Panc1 (cell line): ENCODE results near the gene KCNJ14. TPM values are rescaled to one million over a fixed set of nuclear protein-coding genes. Genes with fewer than 3 reads are reported as not detected.

ENCODE experiments used
- ATAC-seq: fragments of 200-7000 bp; cut with Tn5 transposase; 2 replicates; pipeline ENCODE4 v1.9.1; 2020; ENCODE audit warnings: mild to moderate bottlenecking, moderate library complexity
- BruUV-seq: library from RNA; stranded (reverse); fragments of 400-500 nt; replicated peaks from 2 replicates; lab custom pipeline; 2021; lab: Mats Ljungman, UMichigan
- CTCF ChIA-PET: fragments of 300-600 bp; sonication (Branson Sonifier 250); formaldehyde crosslinking; loops from one replicate; lab custom pipeline; 2022; ENCODE audit warnings: antibody characterized with exemption; lab: Charles Lee
- POLR2A ChIA-PET: fragments of 300-600 bp; sonication (Branson Sonifier 250); formaldehyde crosslinking; loops from one replicate; lab custom pipeline; 2022; ENCODE audit warnings: antibody characterized with exemption; lab: Charles Lee
- DNase-seq: peaks from one replicate; pipeline ENCODE4 v3.0.0-alpha.2; 2010; ENCODE audit warnings: low read depth, low spot score
- H3K27ac ChIP-seq: 2 replicates; pipeline ENCODE4 v1.5.1; 2011; ENCODE audit warnings: mild to moderate bottlenecking, low read length, inconsistent platforms
- H3K27me3 ChIP-seq: fragments of 200-500 bp; sonication (Bioruptor generic); 2 replicates; pipeline ENCODE4 v1.6.0; 2014; ENCODE audit warnings: low read length, inconsistent platforms; ENCODE audit not compliant: control insufficient read depth, insufficient read depth
- H3K36me3 ChIP-seq: fragments of 200-500 bp; sonication (Bioruptor generic); 2 replicates; pipeline ENCODE4 v1.5.1; 2014; ENCODE audit warnings: inconsistent platforms, mild to moderate bottlenecking, low read length, moderate library complexity; ENCODE audit not compliant: control insufficient read depth, insufficient read depth
- H3K4me1 ChIP-seq: 2 replicates; pipeline ENCODE4 v1.5.1; 2011; ENCODE audit warnings: inconsistent platforms, mild to moderate bottlenecking, low read length, moderate library complexity; ENCODE audit not compliant: control insufficient read depth, insufficient read depth
- H3K4me3 ChIP-seq, 2 experiments: 2 replicates each; pipeline ENCODE4 v1.5.1; 2011 to 2012; ENCODE audit warnings: low read depth in 2 of 2, low read length in 2 of 2, mild to moderate bottlenecking in 2 of 2, inconsistent platforms in 1 of 2, moderate library complexity in 1 of 2
- H3K9me3 ChIP-seq: fragments of 200-500 bp; sonication (Bioruptor generic); 2 replicates; pipeline ENCODE4 v1.5.1; 2014; ENCODE audit warnings: low read depth, mild to moderate bottlenecking, inconsistent platforms, low read length, moderate library complexity; ENCODE audit not compliant: control insufficient read depth, insufficient read depth
- POLR2AphosphoS5 ChIP-seq: IDR thresholded peaks from 2 replicates; pipeline ENCODE4 v1.6.1; 2012; ENCODE audit warnings: mild to moderate bottlenecking, low read depth, low read length, moderate library complexity
- SIN3A ChIP-seq: IDR thresholded peaks from 2 replicates; pipeline ENCODE4 v1.6.1; 2012; ENCODE audit warnings: low read depth, mild to moderate bottlenecking, low read length, moderate library complexity, borderline replicate concordance; ENCODE audit not compliant: insufficient read depth
- TCF7L2 ChIP-seq: IDR thresholded peaks from 2 replicates; pipeline ENCODE4 v1.6.1; 2011; ENCODE audit warnings: mild to moderate bottlenecking, low read depth, low read length, inconsistent platforms
- in situ Hi-C: cut with HindIII; loops from 2 replicates; pipeline ENCODE4 v1.10.0; 2016; ENCODE audit warnings: low sequenced_read_pairs, low pct_unique_long_range_greater_than_20kb
- intact Hi-C: fragments of 100-400 bp; cut with micrococcal nuclease; formaldehyde crosslinking; loops from one replicate; pipeline ENCODE4 v1.10.0; 2022; ENCODE audit not compliant: unreplicated experiment
- total RNA-seq: library from RNA; stranded (reverse); gene quantifications from one replicate; pipeline ENCODE4 v1.2.1, GENCODE V29; 2021; ENCODE audit not compliant: unreplicated experiment
- TF ChIP-seq, protein P1 (sequence below): fragments of 450-650 bp; IDR thresholded peaks from 2 replicates; pipeline ENCODE4 v1.5.1; 2017; ENCODE audit warnings: mild to moderate bottlenecking
- TF ChIP-seq, protein P2 (sequence below), 2 experiments: IDR thresholded peaks; 2 replicates each; pipeline ENCODE4 v1.6.1; 2011 to 2012; ENCODE audit warnings: low read depth in 2 of 2, control low read depth in 1 of 2, low read length in 1 of 2, mild to moderate bottlenecking in 1 of 2, moderate library complexity in 1 of 2; ENCODE audit not compliant: insufficient read depth in 1 of 2

KCNJ14 gene
- total RNA-seq, 1 experiment from 2014 or later, result 2.9 TPM

DNA sequence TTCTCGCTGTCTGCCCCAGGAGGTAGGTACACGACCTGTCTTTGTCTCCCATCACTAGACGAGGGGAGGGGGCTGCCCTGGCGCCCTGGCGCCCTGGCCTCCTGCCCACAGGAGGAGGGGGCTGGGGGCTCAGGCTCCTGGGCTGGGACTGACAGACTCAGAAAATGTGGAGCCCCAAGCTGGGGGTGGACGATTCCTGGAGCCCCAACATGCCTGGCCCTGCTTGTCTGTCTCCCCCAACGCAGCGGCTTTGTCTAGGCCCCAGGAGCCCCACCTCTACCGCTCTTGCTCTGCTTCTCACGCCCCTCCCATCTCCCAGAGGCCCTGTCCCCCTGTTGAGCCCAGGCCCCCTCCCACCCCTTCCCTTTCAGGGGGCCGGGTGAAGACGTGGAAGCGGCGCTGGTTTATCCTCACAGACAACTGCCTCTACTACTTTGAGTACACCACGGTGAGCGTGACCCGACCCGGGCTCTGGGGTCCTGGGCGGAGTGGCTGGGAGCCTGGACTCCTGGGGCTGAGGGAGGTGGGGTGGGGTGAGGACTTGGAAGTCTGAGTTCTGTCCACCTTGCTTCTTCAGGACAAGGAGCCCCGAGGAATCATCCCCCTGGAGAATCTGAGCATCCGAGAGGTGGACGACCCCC lies 22.4 kb downstream of the KCNJ14 start:
- intact Hi-C loops, result no loop called here
- Histone ChIP-seq H3K36me3 (no peaks in the 10 kb centered on the region; the same call in none of the 2 replicates), H3K9me3 (no peaks in the 10 kb centered on the region), H3K27me3 (no peaks in the 10 kb centered on the region), H3K4me1 (peaks cover 7% of the 10 kb centered on the region), H3K4me3 (no peak overlapping the region), H3K27ac (no peak overlapping the region)
- no TSS peak for BruUV-seq
- CTCF ChIA-PET, result no interaction called here
- in situ Hi-C loops, result no loop called here
- POLR2A ChIA-PET, result no interaction called here
- ATAC-seq, result no peak
- no peak for DNase-seq
- TF ChIP-seq TCF7L2, result no peak
- TF ChIP-seq SIN3A, result no peak
- TF ChIP-seq, protein P1, sequence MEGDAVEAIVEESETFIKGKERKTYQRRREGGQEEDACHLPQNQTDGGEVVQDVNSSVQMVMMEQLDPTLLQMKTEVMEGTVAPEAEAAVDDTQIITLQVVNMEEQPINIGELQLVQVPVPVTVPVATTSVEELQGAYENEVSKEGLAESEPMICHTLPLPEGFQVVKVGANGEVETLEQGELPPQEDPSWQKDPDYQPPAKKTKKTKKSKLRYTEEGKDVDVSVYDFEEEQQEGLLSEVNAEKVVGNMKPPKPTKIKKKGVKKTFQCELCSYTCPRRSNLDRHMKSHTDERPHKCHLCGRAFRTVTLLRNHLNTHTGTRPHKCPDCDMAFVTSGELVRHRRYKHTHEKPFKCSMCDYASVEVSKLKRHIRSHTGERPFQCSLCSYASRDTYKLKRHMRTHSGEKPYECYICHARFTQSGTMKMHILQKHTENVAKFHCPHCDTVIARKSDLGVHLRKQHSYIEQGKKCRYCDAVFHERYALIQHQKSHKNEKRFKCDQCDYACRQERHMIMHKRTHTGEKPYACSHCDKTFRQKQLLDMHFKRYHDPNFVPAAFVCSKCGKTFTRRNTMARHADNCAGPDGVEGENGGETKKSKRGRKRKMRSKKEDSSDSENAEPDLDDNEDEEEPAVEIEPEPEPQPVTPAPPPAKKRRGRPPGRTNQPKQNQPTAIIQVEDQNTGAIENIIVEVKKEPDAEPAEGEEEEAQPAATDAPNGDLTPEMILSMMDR, result no peak
- TF ChIP-seq, protein P2, sequence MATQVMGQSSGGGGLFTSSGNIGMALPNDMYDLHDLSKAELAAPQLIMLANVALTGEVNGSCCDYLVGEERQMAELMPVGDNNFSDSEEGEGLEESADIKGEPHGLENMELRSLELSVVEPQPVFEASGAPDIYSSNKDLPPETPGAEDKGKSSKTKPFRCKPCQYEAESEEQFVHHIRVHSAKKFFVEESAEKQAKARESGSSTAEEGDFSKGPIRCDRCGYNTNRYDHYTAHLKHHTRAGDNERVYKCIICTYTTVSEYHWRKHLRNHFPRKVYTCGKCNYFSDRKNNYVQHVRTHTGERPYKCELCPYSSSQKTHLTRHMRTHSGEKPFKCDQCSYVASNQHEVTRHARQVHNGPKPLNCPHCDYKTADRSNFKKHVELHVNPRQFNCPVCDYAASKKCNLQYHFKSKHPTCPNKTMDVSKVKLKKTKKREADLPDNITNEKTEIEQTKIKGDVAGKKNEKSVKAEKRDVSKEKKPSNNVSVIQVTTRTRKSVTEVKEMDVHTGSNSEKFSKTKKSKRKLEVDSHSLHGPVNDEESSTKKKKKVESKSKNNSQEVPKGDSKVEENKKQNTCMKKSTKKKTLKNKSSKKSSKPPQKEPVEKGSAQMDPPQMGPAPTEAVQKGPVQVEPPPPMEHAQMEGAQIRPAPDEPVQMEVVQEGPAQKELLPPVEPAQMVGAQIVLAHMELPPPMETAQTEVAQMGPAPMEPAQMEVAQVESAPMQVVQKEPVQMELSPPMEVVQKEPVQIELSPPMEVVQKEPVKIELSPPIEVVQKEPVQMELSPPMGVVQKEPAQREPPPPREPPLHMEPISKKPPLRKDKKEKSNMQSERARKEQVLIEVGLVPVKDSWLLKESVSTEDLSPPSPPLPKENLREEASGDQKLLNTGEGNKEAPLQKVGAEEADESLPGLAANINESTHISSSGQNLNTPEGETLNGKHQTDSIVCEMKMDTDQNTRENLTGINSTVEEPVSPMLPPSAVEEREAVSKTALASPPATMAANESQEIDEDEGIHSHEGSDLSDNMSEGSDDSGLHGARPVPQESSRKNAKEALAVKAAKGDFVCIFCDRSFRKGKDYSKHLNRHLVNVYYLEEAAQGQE (IDR thresholded peaks at IDR 0.05; ENCODE audit: insufficient read depth in 1 of 2, low read depth in 2 of 2, low read length in 1 of 2), result no peak
- TF ChIP-seq POLR2AphosphoS5, result no peak

DNA sequence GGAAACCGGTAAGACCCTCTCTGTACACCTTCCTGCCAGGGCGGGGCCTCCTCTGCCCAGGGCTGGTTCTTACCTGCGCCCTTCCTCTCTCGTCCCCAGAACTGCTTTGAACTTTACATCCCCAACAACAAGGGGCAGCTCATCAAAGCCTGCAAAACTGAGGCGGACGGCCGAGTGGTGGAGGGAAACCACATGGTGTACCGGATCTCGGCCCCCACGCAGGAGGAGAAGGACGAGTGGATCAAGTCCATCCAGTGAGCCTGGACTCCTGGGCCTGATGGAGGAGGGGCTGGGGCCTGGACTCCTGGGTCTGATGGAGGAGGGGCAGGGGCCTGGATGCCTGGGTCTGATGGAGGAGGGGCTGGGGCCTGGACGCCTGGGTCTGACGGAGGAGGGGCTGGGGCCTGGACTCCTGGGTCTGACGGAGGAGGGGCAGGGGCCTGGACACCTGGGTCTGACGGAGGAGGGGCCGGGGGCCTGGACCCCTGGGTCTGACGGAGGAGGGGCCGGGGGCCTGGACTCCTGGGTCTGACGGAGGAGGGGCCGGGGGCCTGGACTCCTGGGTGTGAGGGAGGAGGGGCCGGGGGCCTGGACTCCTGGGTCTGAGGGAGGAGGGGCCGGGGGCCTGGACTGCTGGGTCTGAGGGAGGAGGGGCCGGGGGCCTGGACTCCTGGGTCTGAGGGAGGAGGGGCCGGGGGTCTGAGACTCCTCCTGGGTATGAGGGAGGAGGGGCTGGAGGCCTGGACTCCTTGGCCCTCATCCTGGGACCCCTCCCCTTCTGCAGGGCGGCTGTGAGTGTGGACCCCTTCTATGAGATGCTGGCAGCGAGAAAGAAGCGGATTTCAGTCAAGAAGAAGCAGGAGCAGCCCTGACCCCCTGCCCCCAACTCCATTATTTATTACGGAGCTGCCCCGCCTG lies 23.2 kb downstream of the KCNJ14 start:
- Histone ChIP-seq H3K4me3 (no peak overlapping the region), H3K27ac (no peak overlapping the region), H3K36me3 (no peaks in the 10 kb centered on the region; the same call in none of the 2 replicates), H3K9me3 (no peaks in the 10 kb centered on the region), H3K4me1 (peaks cover 7% of the 10 kb centered on the region), H3K27me3 (no peaks in the 10 kb centered on the region)
- intact Hi-C loops (no loop called here), in situ Hi-C loops (no loop called here)
- ChIA-PET CTCF (no interaction called here), POLR2A (no interaction called here)
- BruUV-seq, result no TSS peak
- TF ChIP-seq TCF7L2 (no peak), SIN3A (no peak), POLR2AphosphoS5 (no peak)
- TF ChIP-seq, protein P1, result no peak
- TF ChIP-seq, protein P2 (IDR thresholded peaks at IDR 0.05; ENCODE audit: insufficient read depth in 1 of 2, low read depth in 2 of 2, low read length in 1 of 2), result no peak
- DNase-seq, result no peak
- no peak for ATAC-seq
